ENCODE measurements around the gene MPZ.
"Not testable (repeated sequence)": the region's sequence is repeated elsewhere in the genome, so short reads cannot be mapped to it uniquely, and the experiment has no call there.

MPZ gene

GRCh38 chr1:161255302-161255701 is 54.5 kb downstream of the MPZ start:
- not testable (repeated sequence) for DNase-seq (ENCODE audit: low read depth)
